GM12891 (cell line): ENCODE data around the gene IFNL2.

Experiments
- PAX5 ChIP-seq: IDR thresholded peaks from 2 replicates; pipeline ENCODE4 v1.6.1; 2011; ENCODE audit warnings: low read length, moderate library complexity, mild to moderate bottlenecking; ENCODE audit not compliant: insufficient read depth, severe bottlenecking
- POLR2AphosphoS5 ChIP-seq: IDR thresholded peaks from 2 replicates; pipeline ENCODE4 v1.6.1; 2011; ENCODE audit warnings: low read depth, low read length, control low read depth
- POU2F2 ChIP-seq: IDR thresholded peaks from 2 replicates; pipeline ENCODE4 v1.6.1; 2011; ENCODE audit warnings: low read depth, mild to moderate bottlenecking, control low read depth, low read length, moderate library complexity

GRCh38 chr19:39253374-39254149, 14.6 kb upstream of the IFNL2 start:
- TF ChIP-seq PAX5: no peak
- TF ChIP-seq POLR2AphosphoS5: no peak
- no peak for TF ChIP-seq POU2F2
